CD4-positive, alpha-beta T cell treated with Interleukin-21 for 1 hour (primary cell): ENCODE results near the gene EVA1B.
A peak's percentile ranks its signal among the peaks of the same experiment; 100 is the strongest.

Experiments
- DNase-seq: peaks from one replicate; pipeline ENCODE4 v3.0.0-alpha.2; 2020

The EVA1B gene

GRCh38 chr1:36307601-36308330 lies 15.7 kb downstream of the EVA1B start:
- no peak for DNase-seq

GRCh38 chr1:36306902-36307456 lies 16.5 kb downstream of the EVA1B start:
- peak; percentile 95 for DNase-seq

- DNase-seq: peak; percentile 60
Observed at GRCh38 chr1:36306210-36306901, 17.1 kb downstream of the EVA1B start, which contains the start of gene SH3D21. SH3D21 (plus strand) TSS chr1:36306368; CDS start chr1:36306421, 53 bp downstream.

- no peak for DNase-seq
Observed at GRCh38 chr1:36305915-36306209, 17.6 kb downstream of the EVA1B start.

GRCh38 chr1:36304970-36305914 lies 18.2 kb downstream of the EVA1B start:
- no peak for DNase-seq

- no peak for DNase-seq
Observed at GRCh38 chr1:36304521-36304920, 18.9 kb downstream of the EVA1B start.

- DNase-seq: no peak
Observed at GRCh38 chr1:36303650-36304360, 19.6 kb downstream of the EVA1B start.

GRCh38 chr1:36303244-36303643 lies 20.2 kb downstream of the EVA1B start:
- no peak for DNase-seq

- DNase-seq: no peak
Observed at GRCh38 chr1:36301220-36301619, 22.2 kb downstream of the EVA1B start.

GRCh38 chr1:36300526-36300925 lies 22.9 kb downstream of the EVA1B start:
- no peak for DNase-seq

GRCh38 chr1:36298640-36299039 lies 24.8 kb downstream of the EVA1B start:
- DNase-seq: no peak

GRCh38 chr1:36297062-36297461 lies 26.4 kb downstream of the EVA1B start:
- no peak for DNase-seq

- DNase-seq: no peak
Observed at GRCh38 chr1:36295390-36295789, 28.1 kb downstream of the EVA1B start.

- no peak for DNase-seq
Observed at GRCh38 chr1:36287595-36287994, 35.9 kb downstream of the EVA1B start.

- DNase-seq: no peak
Observed at GRCh38 chr1:36286802-36287201, 36.6 kb downstream of the EVA1B start.

GRCh38 chr1:36285443-36286101 lies 37.9 kb downstream of the EVA1B start:
- DNase-seq: peak; percentile 83

GRCh38 chr1:36284517-36284916 lies 38.9 kb downstream of the EVA1B start:
- DNase-seq: no peak

GRCh38 chr1:36284061-36284460 lies 39.4 kb downstream of the EVA1B start:
- no peak for DNase-seq

GRCh38 chr1:36279789-36280296 lies 43.6 kb downstream of the EVA1B start:
- no peak for DNase-seq

- DNase-seq: no peak
Observed at GRCh38 chr1:36279110-36279788, 44.2 kb downstream of the EVA1B start.

- no peak for DNase-seq
Observed at GRCh38 chr1:36276688-36277087, 46.8 kb downstream of the EVA1B start.
